ENCODE measurements around the gene YPEL1.

The YPEL1 gene

GRCh38 chr22:21735200-21736083 lies at the start of gene YPEL1:
YPEL1 (minus strand) TSS chr22:21735794; CDS start chr22:21710744, 25,050 bp downstream.
- no peak for FAIRE-seq

- no peak for FAIRE-seq
These were observed 44.7 kb upstream of the YPEL1 start for GRCh38 chr22:21780259-21780658.

- no peak for FAIRE-seq
These were observed 43.9 kb upstream of the YPEL1 start for GRCh38 chr22:21779444-21779843.

GRCh38 chr22:21778705-21779363 lies 43.2 kb upstream of the YPEL1 start:
- no peak for FAIRE-seq

- FAIRE-seq = no peak
These were observed 36.0 kb upstream of the YPEL1 start for GRCh38 chr22:21771631-21771976.

- no peak for FAIRE-seq
These were observed 32.8 kb upstream of the YPEL1 start for GRCh38 chr22:21768435-21768834.

GRCh38 chr22:21766691-21767462 lies 31.3 kb upstream of the YPEL1 start:
- no peak for FAIRE-seq

- no peak for FAIRE-seq
These were observed 30.4 kb upstream of the YPEL1 start for GRCh38 chr22:21765909-21766529.

- FAIRE-seq = no peak
These were observed 28.6 kb upstream of the YPEL1 start for GRCh38 chr22:21764038-21764804.

GRCh38 chr22:21762712-21763581 lies 27.4 kb upstream of the YPEL1 start:
- no peak for FAIRE-seq

- no peak for FAIRE-seq
These were observed 26.5 kb upstream of the YPEL1 start for GRCh38 chr22:21761994-21762680.

GRCh38 chr22:21761086-21761485 lies 25.5 kb upstream of the YPEL1 start:
- no peak for FAIRE-seq

- no peak for FAIRE-seq
These were observed 25.0 kb upstream of the YPEL1 start for GRCh38 chr22:21760640-21761039.

GRCh38 chr22:21759646-21760376 lies 24.2 kb upstream of the YPEL1 start:
- FAIRE-seq = no peak

- no peak for FAIRE-seq
These were observed 23.5 kb upstream of the YPEL1 start for GRCh38 chr22:21759093-21759492.

GRCh38 chr22:21758091-21758864 lies 22.7 kb upstream of the YPEL1 start:
- FAIRE-seq = no peak

- FAIRE-seq = no peak
These were observed 20.3 kb upstream of the YPEL1 start for GRCh38 chr22:21755851-21756284.

- FAIRE-seq = no peak
These were observed 18.9 kb upstream of the YPEL1 start for GRCh38 chr22:21754523-21754922.

Data from islet of Langerhans (tissue), 1 donor.